Endodermal cell (in vitro differentiated cells): ENCODE measurements around the gene TMC4. TPM values are rescaled to one million over a fixed set of nuclear protein-coding genes. Genes with fewer than 3 reads are reported as not detected.

Experiments
- DNase-seq: peaks from one replicate; pipeline ENCODE4 v3.0.0-alpha.2; 2017
- H3K27ac ChIP-seq: 2 replicates; pipeline ENCODE4 v1.5.1; 2013; ENCODE audit warnings: mild to moderate bottlenecking, low read depth, low read length, moderate library complexity
- H3K27me3 ChIP-seq: 2 replicates; pipeline ENCODE4 v1.6.1; 2013; ENCODE audit warnings: mild to moderate bottlenecking, low read length, moderate library complexity; ENCODE audit not compliant: insufficient read depth, control insufficient read depth, poor library complexity, severe bottlenecking
- H3K36me3 ChIP-seq: 2 replicates; pipeline ENCODE4 v1.7.0; 2013; ENCODE audit warnings: mild to moderate bottlenecking, low read length, moderate library complexity; ENCODE audit not compliant: control insufficient read depth, insufficient read depth
- H3K4me1 ChIP-seq: one replicate; pipeline ENCODE4 v1.7.0; 2013; ENCODE audit warnings: low read length; ENCODE audit not compliant: control insufficient read depth, insufficient read depth
- H3K4me3 ChIP-seq: 2 replicates; pipeline ENCODE4 v1.5.1; 2013; ENCODE audit warnings: mild to moderate bottlenecking, low read length, moderate library complexity
- H3K9ac ChIP-seq: 2 replicates; pipeline ENCODE4 v1.6.1; 2013; ENCODE audit warnings: mild to moderate bottlenecking, low read length, moderate library complexity; ENCODE audit not compliant: poor library complexity, severe bottlenecking; ENCODE audit errors: extremely low read depth
- H3K9me3 ChIP-seq: 2 replicates; pipeline ENCODE4 v1.6.1; 2013; ENCODE audit warnings: mild to moderate bottlenecking, low read length, moderate library complexity; ENCODE audit not compliant: control insufficient read depth
- H3K27ac Mint-ChIP-seq: 2 replicates; pipeline ENCODE4 v1.8.0; 2020; ENCODE audit warnings: mixed read lengths
- H3K27me3 Mint-ChIP-seq: 2 replicates; pipeline ENCODE4 v1.8.0; 2021; ENCODE audit warnings: mild to moderate bottlenecking, mixed read lengths; ENCODE audit not compliant: insufficient read depth
- H3K36me3 Mint-ChIP-seq: 2 replicates; pipeline ENCODE4 v1.8.0; 2020; ENCODE audit warnings: low read depth, mixed read lengths
- H3K4me1 Mint-ChIP-seq: 2 replicates; pipeline ENCODE4 v1.8.0; 2020; ENCODE audit warnings: mixed read lengths
- H3K4me3 Mint-ChIP-seq: 2 replicates; pipeline ENCODE4 v1.8.0; 2020; ENCODE audit warnings: mild to moderate bottlenecking, moderate library complexity, mixed read lengths
- H3K9me3 Mint-ChIP-seq: 2 replicates; pipeline ENCODE4 v1.8.0; 2020; ENCODE audit warnings: mild to moderate bottlenecking, mixed read lengths
- WGBS, 2 experiments: methylation state at CpG; one replicate each; pipeline versions ENCODE4 v1.1.5 to v1.1.7; 2013; ENCODE audit warnings: missing lambda C conversion rate in 2 of 2, mixed read lengths in 1 of 2; ENCODE audit not compliant: insufficient coverage in 1 of 2, insufficient read length in 1 of 2; 5-methylcytosine and 5-hydroxymethylcytosine counted together
- total RNA-seq, 2 donors: library from RNA; stranded (reverse); fragmentation: NEBNext Ultra II Directional in 1 of 2; extraction: Animal tissue kit (Norgen Biotek cat#: 25700) in 1 of 2; gene quantifications; 2 replicates in 1 of 2; 3 replicates in 1 of 2; pipeline ENCODE4 v1.2.1, GENCODE V29; 2021
- TF ChIP-seq, protein P1 (sequence below): fragments of 200-600 bp; sonication (generic); conservative IDR thresholded peaks from 2 replicates; pipeline ENCODE4 v1.5.0; 2021; ENCODE audit warnings: antibody characterized with exemption, mild to moderate bottlenecking

The TMC4 gene
- total RNA-seq, 2 donors from 2014 or later: 32.7 to 46.6 TPM

DNA sequence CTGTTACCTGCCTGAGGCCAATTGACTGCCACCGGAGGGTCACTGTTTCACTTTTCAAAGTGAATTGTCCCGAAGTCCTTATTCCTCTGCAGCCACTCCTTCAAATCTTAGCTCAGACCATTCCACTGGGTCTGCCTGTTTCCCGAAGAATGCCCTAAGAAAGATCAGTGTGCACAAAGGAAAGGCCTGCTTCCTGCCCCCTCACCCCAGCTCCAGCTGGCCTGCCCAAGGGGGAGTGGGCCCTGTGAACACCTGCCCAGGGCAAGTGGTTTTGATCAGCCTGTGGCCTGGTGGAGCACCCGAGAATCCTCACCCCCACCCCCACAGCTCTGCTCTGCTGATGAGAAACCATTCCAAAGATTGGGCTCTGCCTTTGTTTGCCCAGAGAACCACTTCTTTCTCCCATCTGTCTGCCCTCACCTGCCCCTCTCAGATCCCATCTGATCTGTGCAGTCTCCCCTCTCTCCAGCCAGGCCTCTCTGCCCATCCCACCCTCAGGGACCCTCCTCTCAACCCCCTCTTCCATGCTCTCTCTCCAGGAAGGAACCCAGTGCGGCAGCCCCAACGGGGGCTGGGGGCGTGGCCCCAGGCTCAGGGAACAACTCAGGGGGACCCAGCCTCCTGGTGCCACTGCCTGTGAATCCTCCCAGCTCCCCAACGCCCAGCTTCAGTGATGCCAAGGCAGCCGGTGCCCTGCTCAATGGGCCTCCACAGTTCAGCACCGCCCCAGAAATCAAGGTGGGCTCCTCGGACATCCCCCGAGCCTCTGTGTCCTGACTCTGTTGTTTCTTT lies 23.7 kb downstream of the TMC4 start:
- DNase-seq: no peak
- H3K36me3 Mint-ChIP-seq: peaks cover 74% of the 10 kb centered on the region
- H3K9me3 ChIP-seq: no peaks in the 10 kb centered on the region

DNA sequence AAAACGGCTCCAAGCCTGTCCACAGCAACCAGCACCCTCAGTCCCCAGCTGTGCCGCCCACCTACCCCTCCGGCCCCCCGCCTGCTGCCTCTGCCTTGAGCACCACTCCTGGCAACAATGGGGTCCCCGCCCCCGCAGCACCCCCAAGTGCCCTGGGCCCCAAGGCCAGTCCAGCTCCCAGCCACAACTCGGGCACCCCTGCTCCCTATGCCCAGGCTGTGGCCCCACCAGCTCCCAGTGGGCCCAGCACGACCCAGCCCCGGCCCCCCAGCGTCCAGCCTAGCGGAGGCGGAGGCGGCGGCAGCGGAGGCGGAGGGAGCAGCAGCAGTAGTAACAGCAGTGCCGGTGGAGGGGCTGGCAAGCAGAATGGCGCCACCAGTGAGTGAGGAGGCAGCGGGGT lies 24.8 kb downstream of the TMC4 start:
- Histone ChIP-seq H3K4me3 (no peak overlapping the region), H3K27me3 (no peaks in the 10 kb centered on the region), H3K9me3 (no peaks in the 10 kb centered on the region), H3K36me3 (peaks cover 90% of the 10 kb centered on the region), H3K4me1 (no peaks in the 10 kb centered on the region), H3K9ac (no peak overlapping the region), H3K27ac (no peak overlapping the region)
- Mint-ChIP-seq H3K4me1 (no peaks in the 10 kb centered on the region), H3K4me3 (no peak overlapping the region), H3K27me3 (no peaks in the 10 kb centered on the region), H3K36me3 (peaks cover 76% of the 10 kb centered on the region), H3K9me3 (no peaks in the 10 kb centered on the region), H3K27ac (no peak overlapping the region)
- no peak for DNase-seq
- 91 to 97% methylated on average over 8 to 17 of the region's 19 CpGs for WGBS, 2 experiments
- TF ChIP-seq, protein P1, sequence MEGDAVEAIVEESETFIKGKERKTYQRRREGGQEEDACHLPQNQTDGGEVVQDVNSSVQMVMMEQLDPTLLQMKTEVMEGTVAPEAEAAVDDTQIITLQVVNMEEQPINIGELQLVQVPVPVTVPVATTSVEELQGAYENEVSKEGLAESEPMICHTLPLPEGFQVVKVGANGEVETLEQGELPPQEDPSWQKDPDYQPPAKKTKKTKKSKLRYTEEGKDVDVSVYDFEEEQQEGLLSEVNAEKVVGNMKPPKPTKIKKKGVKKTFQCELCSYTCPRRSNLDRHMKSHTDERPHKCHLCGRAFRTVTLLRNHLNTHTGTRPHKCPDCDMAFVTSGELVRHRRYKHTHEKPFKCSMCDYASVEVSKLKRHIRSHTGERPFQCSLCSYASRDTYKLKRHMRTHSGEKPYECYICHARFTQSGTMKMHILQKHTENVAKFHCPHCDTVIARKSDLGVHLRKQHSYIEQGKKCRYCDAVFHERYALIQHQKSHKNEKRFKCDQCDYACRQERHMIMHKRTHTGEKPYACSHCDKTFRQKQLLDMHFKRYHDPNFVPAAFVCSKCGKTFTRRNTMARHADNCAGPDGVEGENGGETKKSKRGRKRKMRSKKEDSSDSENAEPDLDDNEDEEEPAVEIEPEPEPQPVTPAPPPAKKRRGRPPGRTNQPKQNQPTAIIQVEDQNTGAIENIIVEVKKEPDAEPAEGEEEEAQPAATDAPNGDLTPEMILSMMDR: no peak

More for the DNA sequence above, 23.7 kb downstream of the TMC4 start:
- whole genome bisulfite sequencing, 2 experiments: 92 to 96% methylated on average over 7 to 12 of the region's 12 CpGs
- Mint-ChIP-seq H3K4me1 (no peaks in the 10 kb centered on the region), H3K27ac (peak overlapping the region; percentile 26), H3K9me3 (no peaks in the 10 kb centered on the region), H3K4me3 (no peak overlapping the region), H3K27me3 (no peaks in the 10 kb centered on the region)
- TF ChIP-seq, protein P1: no peak
- no peaks in the 10 kb centered on the region for H3K27me3 ChIP-seq
- no peaks in the 10 kb centered on the region for H3K4me1 ChIP-seq
- no peak overlapping the region for H3K9ac ChIP-seq
- H3K27ac ChIP-seq: no peak overlapping the region
- no peak overlapping the region for H3K4me3 ChIP-seq
- peaks cover 90% of the 10 kb centered on the region for H3K36me3 ChIP-seq

DNA sequence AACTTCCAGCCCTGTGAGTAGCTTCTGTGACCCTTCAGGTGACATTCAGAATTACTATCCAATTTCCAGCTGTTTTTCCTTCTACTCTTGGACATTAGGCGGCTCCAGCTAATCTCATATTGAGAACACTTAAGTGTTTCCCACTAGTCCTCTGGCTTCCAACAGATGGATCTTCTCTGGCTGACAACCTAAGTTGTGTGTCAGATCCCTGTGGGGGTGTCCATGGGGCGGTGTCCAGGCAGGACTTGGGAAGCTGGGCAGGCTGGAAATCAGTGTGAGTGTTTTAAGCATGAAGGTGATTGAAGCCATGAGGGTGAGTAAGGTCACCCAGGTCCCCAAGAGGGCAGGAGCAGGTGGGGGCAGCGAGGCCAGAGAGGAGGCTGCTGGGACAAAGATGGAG lies 25.3 kb downstream of the TMC4 start:
- no peak overlapping the region for H3K27ac ChIP-seq
- H3K27ac Mint-ChIP-seq: no peak overlapping the region
- no peaks in the 10 kb centered on the region for H3K27me3 ChIP-seq
- H3K4me1 ChIP-seq: no peaks in the 10 kb centered on the region
- no peaks in the 10 kb centered on the region for H3K9me3 Mint-ChIP-seq
- no peak for DNase-seq
- H3K9me3 ChIP-seq: no peaks in the 10 kb centered on the region
- H3K4me3 Mint-ChIP-seq: no peak overlapping the region
- H3K4me3 ChIP-seq: no peak overlapping the region
- H3K4me1 Mint-ChIP-seq: no peaks in the 10 kb centered on the region
- TF ChIP-seq, protein P1: no peak
- 94 to 98% methylated on average over 2 to 3 of the region's 3 CpGs for WGBS, 2 experiments
- H3K9ac ChIP-seq: no peak overlapping the region
- no peaks in the 10 kb centered on the region for H3K27me3 Mint-ChIP-seq
- peaks cover 90% of the 10 kb centered on the region for H3K36me3 ChIP-seq
- H3K36me3 Mint-ChIP-seq: peaks cover 77% of the 10 kb centered on the region
